Measurements from ENCODE around the gene ETV2. TPM values are rescaled to one million over a fixed set of nuclear protein-coding genes. Genes with fewer than 3 reads are reported as not detected.
A peak's percentile ranks its signal among the peaks of the same experiment; 100 is the strongest.

The ETV2 gene
- total and polyA plus RNA-seq, 2 of the 4 experiments (the other 2 are of a cell fraction) = 1.2 TPM; not detected in 1

- Histone ChIP-seq H3K9me1 (ENCODE audit: insufficient read depth, low read length) (peaks cover 7% of the 10 kb centered on the region; the same call in 1 of the 2 replicates), H4K91ac (ENCODE audit: insufficient read depth, low read depth, low read length) (no peak overlapping the region), H3K14ac (replicated peaks; ENCODE audit: low read depth, low read length) (no peak overlapping the region), H3K79me1 (ENCODE audit: low read depth in 1 of 2, low read length in 2 of 2) (peaks cover 0 to 11% of the 10 kb centered on the region in 2 experiments; a peak in 1 of 4 replicates), H3K4me2 (ENCODE audit: low read depth, low read length) (peak overlapping the region; percentile 95), H4K20me1 (ENCODE audit: insufficient read depth, low read length) (no peaks in the 10 kb centered on the region), H3K27ac (ENCODE audit: insufficient read depth, low read length) (no peak overlapping the region), H2AK5ac (ENCODE audit: low read depth, low read length) (no peak overlapping the region), H2AK9ac (replicated peaks; ENCODE audit: low read depth, low read length, poor library complexity) (no peak overlapping the region), H2BK20ac (ENCODE audit: low read depth, low read length) (no peak overlapping the region), H3K18ac (ENCODE audit: low read depth, low read length) (no peak overlapping the region), H2BK120ac (ENCODE audit: low read depth, low read length) (no peak overlapping the region), H3K4me3 (ENCODE audit: insufficient read depth, low read depth, low read length) (peak overlapping the region; percentile 78), H2AFZ (replicated peaks; ENCODE audit: low read length, poor library complexity) (peak overlapping the region; percentile 100), H3K4ac (ENCODE audit: low read depth, low read length) (peak overlapping the region; percentile 59; the same call in 1 of the 2 replicates), H3K4me1 (ENCODE audit: control insufficient read depth, insufficient read depth, low read length) (no peaks in the 10 kb centered on the region), H3K36me3 (ENCODE audit: control insufficient read depth, insufficient read depth, low read length) (peaks cover 3% of the 10 kb centered on the region; the same call in 1 of the 2 replicates), H2BK5ac (ENCODE audit: low read depth, low read length, poor library complexity, severe bottlenecking) (no peak overlapping the region), H4K8ac (ENCODE audit: low read depth in 2 of 2, low read length in 2 of 2) (peak overlapping the region; percentile 48 to 72; a peak in 3 of 4 replicates), H3K9ac (ENCODE audit: low read depth, low read length) (peak overlapping the region; percentile 61), H3K23ac (ENCODE audit: low read depth, low read length) (peak overlapping the region; percentile 82; the same call in 1 of the 2 replicates), H2BK15ac (ENCODE audit: low read depth, low read length) (no peak overlapping the region), H4K5ac (ENCODE audit: low read depth, low read length) (peak overlapping the region; percentile 70; the same call in 1 of the 2 replicates), H3K9me3 (ENCODE audit: control insufficient read depth, insufficient read depth, low read length) (peaks cover 6% of the 10 kb centered on the region), H3K56ac (ENCODE audit: extremely low read depth, insufficient read depth, low read length) (no peak overlapping the region), H3K27me3 (ENCODE audit: control insufficient read depth, insufficient read depth, low read length) (no peaks in the 10 kb centered on the region)
- dilution Hi-C loops (cut with HindIII; ENCODE audit: low sequenced_read_pairs, unreplicated experiment) = no loop called here
- no CpG with 5 or more reads among the region's 9 CpGs for WGBS, 2 experiments (ENCODE audit: extremely low coverage in 2 of 2, insufficient read length in 1 of 2)
- POLR2A ChIA-PET (ENCODE audit: unreplicated experiment) = no interaction called here
- no TSS peak for BruUV-seq (replicated peaks)
- intact Hi-C loops (cut with micrococcal nuclease) = no loop called here
- no peak for DNase-seq
- in situ Hi-C loops (cut with MboI; ENCODE audit: low sequenced_read_pairs) = no loop called here
- peak; percentile 21 for ATAC-seq (ENCODE audit: low read depth)
- CTCF ChIA-PET = no interaction called here
- TF ChIP-seq CEBPB (IDR thresholded peaks at IDR 0.05; ENCODE audit: low read depth, low read length) (no peak), RFX5 (IDR thresholded peaks at IDR 0.05; ENCODE audit: low read depth, low read length) (no peak), BHLHE40 (IDR thresholded peaks at IDR 0.05; ENCODE audit: low read depth, low read length) (no peak), NFE2L2 (IDR thresholded peaks at IDR 0.05; ENCODE audit: low read depth, low read length) (no peak), CHD1 (IDR thresholded peaks at IDR 0.05; ENCODE audit: low read depth, low read length) (no peak), MAZ (IDR thresholded peaks at IDR 0.05; ENCODE audit: borderline replicate concordance, low read depth, low read length) (no peak)
- TF ChIP-seq, protein P1, sequence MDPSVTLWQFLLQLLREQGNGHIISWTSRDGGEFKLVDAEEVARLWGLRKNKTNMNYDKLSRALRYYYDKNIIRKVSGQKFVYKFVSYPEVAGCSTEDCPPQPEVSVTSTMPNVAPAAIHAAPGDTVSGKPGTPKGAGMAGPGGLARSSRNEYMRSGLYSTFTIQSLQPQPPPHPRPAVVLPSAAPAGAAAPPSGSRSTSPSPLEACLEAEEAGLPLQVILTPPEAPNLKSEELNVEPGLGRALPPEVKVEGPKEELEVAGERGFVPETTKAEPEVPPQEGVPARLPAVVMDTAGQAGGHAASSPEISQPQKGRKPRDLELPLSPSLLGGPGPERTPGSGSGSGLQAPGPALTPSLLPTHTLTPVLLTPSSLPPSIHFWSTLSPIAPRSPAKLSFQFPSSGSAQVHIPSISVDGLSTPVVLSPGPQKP (IDR thresholded peaks at IDR 0.05; ENCODE audit: borderline replicate concordance, low read depth, low read length) = no peak
Measured at GRCh38 chr19:35612224-35612558, 29.4 kb upstream of the ETV2 start.
